ENCODE measurements around the gene DNAJA4.

GRCh38 chr15:78316283-78317083 lies 52.1 kb downstream of the DNAJA4 start:
- TF ChIP-seq CTCF (IDR thresholded peaks at IDR 0.05) = no peak
- no peak for TF ChIP-seq POLR2A (IDR thresholded peaks at IDR 0.05)
- TF ChIP-seq POLR2AphosphoS5 (IDR thresholded peaks at IDR 0.05) = no peak
